ENCODE results near the gene UBL7.

DNA sequence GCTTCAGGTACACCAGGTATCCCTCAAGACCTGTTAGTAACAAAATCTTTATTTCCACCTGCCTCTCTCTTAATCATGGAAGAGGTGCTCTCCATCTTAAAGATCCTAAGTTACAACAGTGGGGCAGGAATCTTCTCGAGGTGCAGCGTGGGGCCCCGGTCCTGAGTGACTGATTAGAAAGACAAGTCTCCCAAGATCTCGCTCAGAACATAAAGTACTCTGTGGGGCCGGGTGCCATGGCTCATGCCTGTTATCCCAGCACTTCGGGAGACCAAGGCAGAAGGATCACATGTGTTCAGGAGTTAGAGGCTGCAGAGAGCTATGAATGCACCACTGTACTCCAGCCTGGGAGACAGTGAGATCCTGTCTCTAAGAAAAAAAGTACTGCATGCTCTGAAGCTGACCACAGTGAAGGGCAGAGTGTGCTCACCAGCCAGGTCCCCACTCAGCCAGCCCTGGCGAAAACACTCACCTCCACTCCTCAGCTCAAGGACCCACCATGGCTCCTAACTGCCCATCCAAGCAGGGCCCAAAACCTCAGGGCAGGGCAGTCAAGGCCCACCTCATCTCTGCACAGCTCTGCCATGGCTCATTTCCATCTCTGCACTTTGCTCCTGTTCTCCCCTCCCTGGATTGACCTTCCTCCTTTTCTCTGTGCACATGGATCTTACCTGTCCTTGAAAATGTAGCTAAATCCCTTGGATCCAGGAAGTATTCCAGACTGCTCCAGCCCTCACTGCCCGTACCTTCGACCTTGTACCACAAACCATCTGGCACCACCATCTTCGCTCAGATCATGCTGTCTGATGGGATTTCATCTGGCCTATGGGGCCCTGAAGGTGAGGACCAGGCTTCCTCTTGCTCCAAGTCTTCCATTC, 34.3 kb downstream of the UBL7 start:
- TF ChIP-seq, protein P1, sequence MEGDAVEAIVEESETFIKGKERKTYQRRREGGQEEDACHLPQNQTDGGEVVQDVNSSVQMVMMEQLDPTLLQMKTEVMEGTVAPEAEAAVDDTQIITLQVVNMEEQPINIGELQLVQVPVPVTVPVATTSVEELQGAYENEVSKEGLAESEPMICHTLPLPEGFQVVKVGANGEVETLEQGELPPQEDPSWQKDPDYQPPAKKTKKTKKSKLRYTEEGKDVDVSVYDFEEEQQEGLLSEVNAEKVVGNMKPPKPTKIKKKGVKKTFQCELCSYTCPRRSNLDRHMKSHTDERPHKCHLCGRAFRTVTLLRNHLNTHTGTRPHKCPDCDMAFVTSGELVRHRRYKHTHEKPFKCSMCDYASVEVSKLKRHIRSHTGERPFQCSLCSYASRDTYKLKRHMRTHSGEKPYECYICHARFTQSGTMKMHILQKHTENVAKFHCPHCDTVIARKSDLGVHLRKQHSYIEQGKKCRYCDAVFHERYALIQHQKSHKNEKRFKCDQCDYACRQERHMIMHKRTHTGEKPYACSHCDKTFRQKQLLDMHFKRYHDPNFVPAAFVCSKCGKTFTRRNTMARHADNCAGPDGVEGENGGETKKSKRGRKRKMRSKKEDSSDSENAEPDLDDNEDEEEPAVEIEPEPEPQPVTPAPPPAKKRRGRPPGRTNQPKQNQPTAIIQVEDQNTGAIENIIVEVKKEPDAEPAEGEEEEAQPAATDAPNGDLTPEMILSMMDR (IDR thresholded peaks at IDR 0.05; ENCODE audit: poor library complexity), result no peak
- no peak for TF ChIP-seq EZH2 (IDR thresholded peaks at IDR 0.05; ENCODE audit: borderline replicate concordance)
- TF ChIP-seq EZH2phosphoT487 (IDR thresholded peaks at IDR 0.05; ENCODE audit: low read depth, severe bottlenecking, unreplicated experiment), result no peak
